IgD-negative memory B cell (primary cell): ENCODE data around the gene C1QTNF6. TPM values are rescaled to one million over a fixed set of nuclear protein-coding genes. Genes with fewer than 3 reads are reported as not detected.

Source experiments
- H3K27ac Mint-ChIP-seq, 3 donors: one replicate each; pipeline ENCODE4 v1.8.0; 2020 to 2022; ENCODE audit warnings: mild to moderate bottlenecking in 3 of 3, mixed read lengths in 3 of 3, moderate library complexity in 1 of 3
- H3K27me3 Mint-ChIP-seq: one replicate; pipeline ENCODE4 v1.8.0; 2021; ENCODE audit warnings: mixed read lengths
- H3K36me3 Mint-ChIP-seq: one replicate; pipeline ENCODE4 v1.8.0; 2020; ENCODE audit warnings: mild to moderate bottlenecking, mixed read lengths
- H3K4me1 Mint-ChIP-seq, 3 donors: one replicate each; pipeline ENCODE4 v1.8.0; 2020 to 2022; ENCODE audit warnings: mixed read lengths in 3 of 3, mild to moderate bottlenecking in 1 of 3
- H3K4me3 Mint-ChIP-seq, 4 donors: one replicate each; pipeline ENCODE4 v1.8.0; 2020 to 2022; ENCODE audit warnings: mild to moderate bottlenecking in 4 of 4, mixed read lengths in 4 of 4, moderate library complexity in 3 of 4
- H3K9me3 Mint-ChIP-seq, 3 donors: one replicate each; pipeline ENCODE4 v1.8.0; 2020 to 2021; ENCODE audit warnings: mixed read lengths in 3 of 3, mild to moderate bottlenecking in 1 of 3
- polyA plus RNA-seq: library from polyadenylated mRNA; unstranded; fragments of 300-500 nt; fragmentation: Illumina TruSeq; gene quantifications from one replicate; pipeline ENCODE4 v1.2.3, GENCODE V29; 2021

The C1QTNF6 gene
- polyA plus RNA-seq, 1 donor from 2014 or later = 1.0 TPM

DNA sequence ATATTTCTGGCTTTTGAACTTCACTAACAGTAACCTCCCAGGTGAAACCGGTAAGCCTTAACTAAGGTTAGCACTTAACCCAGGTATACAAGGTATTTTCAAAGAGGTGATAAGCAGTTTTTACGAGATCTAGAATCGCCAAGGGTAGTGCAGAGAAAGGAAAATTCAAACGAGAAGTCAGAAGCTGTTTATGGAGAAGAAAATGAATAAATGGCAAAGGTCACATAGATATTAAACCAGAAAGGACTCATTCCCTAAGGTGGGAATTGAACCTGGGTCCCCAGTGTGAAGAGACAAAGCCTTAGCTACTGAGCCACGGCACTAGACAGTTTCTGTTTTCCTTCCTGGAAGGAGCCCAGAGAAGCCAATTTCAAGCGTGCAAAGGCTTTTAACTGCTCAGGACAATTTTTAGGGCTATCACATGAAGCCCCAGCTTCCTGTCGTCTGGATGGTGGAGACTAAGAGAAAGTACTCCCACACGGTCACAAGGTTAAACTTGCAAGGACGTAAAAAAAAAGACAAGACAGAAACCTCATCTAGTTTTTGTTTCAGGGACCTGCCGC, 5.7 kb upstream of the C1QTNF6 start:
- Mint-ChIP-seq H3K9me3 (no peaks in the 10 kb centered on the region), H3K27ac (peak overlapping the region in 2 of 3 donors; percentile 37 to 44), H3K36me3 (peaks cover 2% of the 10 kb centered on the region), H3K27me3 (no peaks in the 10 kb centered on the region), H3K4me3 (peak overlapping the region in 1 of 4 donors; percentile 36), H3K4me1 (peaks cover 4 to 13% (median 10%) of the 10 kb centered on the region in 3 donors)

DNA sequence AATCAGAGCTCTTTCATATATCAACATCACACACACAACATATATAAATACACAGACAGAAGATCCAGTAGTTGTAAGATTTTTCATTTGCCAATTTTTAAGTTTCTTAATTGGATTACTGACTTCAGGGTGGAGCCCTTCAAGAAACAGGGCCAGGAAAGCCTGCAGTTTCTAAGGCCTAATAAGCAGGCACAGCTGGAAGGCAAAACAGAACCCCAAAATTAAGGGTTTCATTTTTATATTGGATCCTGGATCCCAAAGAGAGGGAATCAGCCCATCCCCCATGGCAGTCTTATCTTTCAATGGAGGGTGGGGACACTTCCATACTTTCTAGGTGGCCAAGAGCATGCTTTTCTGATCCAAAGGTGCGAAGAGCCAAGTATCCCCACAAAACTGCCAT, 4.7 kb upstream of the C1QTNF6 start:
- Mint-ChIP-seq H3K36me3 (peaks cover 2% of the 10 kb centered on the region), H3K9me3 (no peaks in the 10 kb centered on the region), H3K27ac (no peak overlapping the region), H3K27me3 (no peaks in the 10 kb centered on the region), H3K4me3 (no peak overlapping the region), H3K4me1 (peaks cover 4 to 9% (median 6%) of the 10 kb centered on the region in 3 donors)

DNA sequence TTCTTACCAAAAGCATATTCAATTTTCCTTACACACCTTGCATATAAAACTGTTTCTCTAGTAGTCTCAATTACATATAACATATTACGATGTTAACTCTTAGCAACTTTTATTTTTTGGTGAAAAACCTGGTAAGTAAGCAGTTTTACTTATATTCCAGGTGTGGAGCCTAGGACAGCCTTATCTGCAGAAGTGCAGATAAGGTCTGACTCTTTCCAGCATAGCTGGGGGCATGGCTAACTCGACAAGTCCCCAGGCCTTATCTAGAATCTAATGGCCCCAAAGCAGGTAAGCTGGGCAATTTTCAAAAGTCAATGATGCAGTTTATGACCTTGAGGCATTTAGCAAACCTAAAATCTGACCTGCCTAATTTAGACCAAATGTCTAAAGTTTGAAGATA, 4.2 kb upstream of the C1QTNF6 start:
- no peaks in the 10 kb centered on the region for H3K27me3 Mint-ChIP-seq
- peaks cover 4 to 9% (median 6%) of the 10 kb centered on the region in 3 donors for H3K4me1 Mint-ChIP-seq
- H3K9me3 Mint-ChIP-seq = no peaks in the 10 kb centered on the region
- no peak overlapping the region for H3K27ac Mint-ChIP-seq
- H3K36me3 Mint-ChIP-seq = peaks cover 2% of the 10 kb centered on the region
- no peak overlapping the region for H3K4me3 Mint-ChIP-seq

DNA sequence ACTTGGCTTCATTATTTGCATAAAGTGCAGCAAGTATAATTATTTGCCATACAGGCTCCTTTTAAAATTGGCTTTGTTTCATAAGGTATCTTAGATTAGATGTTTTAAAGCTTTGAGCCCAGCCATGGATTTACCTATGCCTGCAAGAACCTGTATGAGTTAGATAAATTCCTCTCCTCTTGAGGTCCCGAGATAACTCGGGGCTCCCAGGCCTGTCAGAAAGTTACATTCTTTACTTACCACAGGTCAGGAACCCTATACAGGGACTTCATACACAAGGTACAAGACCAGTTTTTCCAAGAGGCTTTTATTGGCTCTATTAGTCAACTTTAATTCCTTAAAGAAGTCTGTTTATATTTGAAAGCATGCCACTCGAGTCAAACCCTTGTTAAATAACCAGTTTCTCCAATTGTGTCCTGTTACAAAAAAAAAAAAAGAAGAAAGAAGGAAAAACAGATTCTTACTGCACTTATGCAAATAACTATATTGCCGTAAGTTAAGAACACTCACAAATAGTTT, 2.3 kb upstream of the C1QTNF6 start:
- H3K27me3 Mint-ChIP-seq = peaks cover 1% of the 10 kb centered on the region
- H3K27ac Mint-ChIP-seq = no peak overlapping the region
- H3K4me3 Mint-ChIP-seq = no peak overlapping the region
- no peaks in the 10 kb centered on the region for H3K9me3 Mint-ChIP-seq
- H3K36me3 Mint-ChIP-seq = peaks cover 2% of the 10 kb centered on the region
- H3K4me1 Mint-ChIP-seq = peaks cover 13 to 14% (median 14%) of the 10 kb centered on the region in 3 donors

DNA sequence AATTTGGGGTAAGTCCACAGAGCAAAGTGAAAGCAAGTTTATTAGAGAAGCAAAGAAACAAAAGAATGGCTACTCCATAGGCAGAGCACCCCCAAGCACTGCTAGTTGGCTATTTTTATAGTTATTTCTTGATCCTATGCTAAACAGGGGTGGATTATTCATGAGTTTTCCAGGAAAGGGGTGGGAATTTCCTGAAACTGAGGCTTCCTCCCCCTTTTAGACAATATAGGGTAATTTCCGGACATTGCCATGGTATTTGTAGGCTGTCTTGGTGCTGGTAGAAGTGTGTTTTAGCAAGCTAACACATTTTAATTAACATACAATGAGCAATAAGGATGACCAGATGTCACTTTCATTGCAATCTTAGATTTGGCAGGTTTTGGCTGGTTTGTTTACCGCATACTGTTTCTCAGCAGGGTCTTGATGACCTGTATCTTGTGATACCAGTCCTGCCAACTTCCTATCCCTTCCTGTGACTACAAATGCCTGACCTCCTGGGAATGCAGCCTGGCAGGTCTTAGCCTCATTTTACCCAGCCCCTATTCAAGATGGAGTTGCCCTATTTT, 937 bp upstream of the C1QTNF6 start:
- H3K4me1 Mint-ChIP-seq = peaks cover 12 to 14% (median 12%) of the 10 kb centered on the region in 3 donors
- no peaks in the 10 kb centered on the region for H3K9me3 Mint-ChIP-seq

DNA sequence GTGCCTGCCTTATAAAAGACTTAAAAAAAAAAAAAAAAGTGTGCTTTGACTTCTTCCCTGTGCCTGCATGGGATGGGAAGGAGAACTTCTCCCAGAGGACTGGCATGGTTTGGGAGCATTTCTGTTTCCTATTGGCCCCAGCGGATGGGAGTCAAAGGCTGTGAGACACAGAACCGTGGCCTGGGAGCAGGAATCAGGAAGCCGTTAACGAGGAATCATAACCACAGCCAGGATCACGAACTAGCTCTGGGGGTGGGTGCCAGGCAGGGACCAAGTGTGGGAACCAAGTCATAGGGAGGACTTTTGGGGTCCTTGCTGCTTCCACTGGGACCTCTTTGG, 526 bp downstream of the C1QTNF6 start:
- Mint-ChIP-seq H3K4me3 (no peak overlapping the region), H3K27me3 (peaks cover 1% of the 10 kb centered on the region), H3K27ac (no peak overlapping the region), H3K9me3 (no peaks in the 10 kb centered on the region), H3K36me3 (peaks cover 5% of the 10 kb centered on the region), H3K4me1 (peaks cover 6 to 14% (median 9%) of the 10 kb centered on the region in 3 donors)

More for the DNA sequence above, 937 bp upstream of the C1QTNF6 start:
- Mint-ChIP-seq H3K36me3 (peaks cover 2% of the 10 kb centered on the region), H3K27me3 (peaks cover 1% of the 10 kb centered on the region), H3K4me3 (no peak overlapping the region), H3K27ac (no peak overlapping the region)

DNA sequence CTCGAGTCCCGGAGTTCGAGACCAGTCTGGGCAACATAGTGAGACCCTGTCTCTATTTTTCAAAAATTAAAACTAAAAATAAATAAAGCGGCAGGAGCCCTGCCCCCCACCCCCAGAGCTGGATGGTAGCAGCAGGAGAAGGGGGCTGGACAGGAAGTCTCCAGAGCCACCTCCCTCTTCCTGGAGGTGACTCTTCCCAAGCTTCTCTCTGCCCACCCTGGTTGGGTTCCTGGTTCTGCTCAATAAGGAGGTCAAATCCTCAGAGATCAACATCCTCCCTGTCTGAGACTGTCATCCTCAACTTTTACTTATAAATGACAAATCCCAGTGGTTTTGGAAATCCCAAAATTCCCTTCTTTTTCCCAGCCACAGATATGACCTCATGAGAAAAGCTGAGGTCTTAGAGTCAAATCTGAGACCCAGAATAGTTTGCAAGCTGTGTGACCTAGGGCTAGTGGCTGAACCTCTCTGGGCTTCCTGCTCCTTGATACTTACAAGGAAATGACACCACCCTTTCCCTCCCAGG, 987 bp downstream of the C1QTNF6 start:
- Mint-ChIP-seq H3K27ac (no peak overlapping the region), H3K4me3 (no peak overlapping the region)

DNA sequence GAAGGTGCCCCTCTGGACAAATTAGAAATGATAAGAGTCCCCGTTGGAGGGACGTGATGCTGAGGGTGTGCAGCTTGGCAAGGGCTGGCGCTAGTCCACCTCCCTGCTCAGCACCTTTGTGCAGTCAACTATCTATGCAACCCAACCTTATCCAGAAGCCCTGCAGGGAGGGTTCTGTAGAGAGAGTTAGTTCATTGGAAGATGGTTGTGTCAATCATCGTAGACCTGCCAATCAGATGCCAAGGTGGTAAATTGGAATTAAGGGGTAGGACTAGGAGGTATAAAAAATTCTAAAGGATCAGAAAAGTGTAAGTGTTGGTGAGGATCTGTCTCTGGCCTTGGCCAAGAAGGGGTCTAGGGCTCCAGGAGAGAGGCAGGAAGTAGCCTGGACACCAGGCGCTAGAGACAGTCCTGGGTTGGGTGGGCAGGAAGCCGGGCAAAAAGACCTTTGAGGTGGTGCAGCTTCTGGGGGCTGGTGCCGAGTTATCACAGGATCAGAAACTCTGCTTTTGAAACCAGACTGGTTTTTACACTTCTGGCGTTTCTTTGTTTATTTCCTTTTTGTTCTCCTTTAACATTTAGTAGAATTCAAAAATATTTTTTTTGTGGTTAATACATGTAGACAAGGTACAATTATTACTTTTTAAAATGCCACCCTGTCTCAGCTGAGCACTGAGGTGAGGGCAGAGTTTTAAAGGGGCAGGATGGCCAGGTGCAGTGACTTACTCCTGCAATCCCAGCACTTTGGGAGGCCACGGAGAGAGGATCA, 1.6 kb downstream of the C1QTNF6 start:
- Mint-ChIP-seq H3K4me1 (peaks cover 6 to 14% (median 9%) of the 10 kb centered on the region in 3 donors), H3K9me3 (no peaks in the 10 kb centered on the region), H3K27ac (peak overlapping the region in 2 of 3 donors; percentile 59 to 74), H3K36me3 (peaks cover 3% of the 10 kb centered on the region), H3K4me3 (peak overlapping the region in 1 of 4 donors; percentile 67), H3K27me3 (peaks cover 1% of the 10 kb centered on the region)

More for the DNA sequence above, 987 bp downstream of the C1QTNF6 start:
- Mint-ChIP-seq H3K4me1 (peaks cover 6 to 14% (median 9%) of the 10 kb centered on the region in 3 donors), H3K27me3 (peaks cover 1% of the 10 kb centered on the region), H3K9me3 (no peaks in the 10 kb centered on the region), H3K36me3 (peaks cover 5% of the 10 kb centered on the region)

DNA sequence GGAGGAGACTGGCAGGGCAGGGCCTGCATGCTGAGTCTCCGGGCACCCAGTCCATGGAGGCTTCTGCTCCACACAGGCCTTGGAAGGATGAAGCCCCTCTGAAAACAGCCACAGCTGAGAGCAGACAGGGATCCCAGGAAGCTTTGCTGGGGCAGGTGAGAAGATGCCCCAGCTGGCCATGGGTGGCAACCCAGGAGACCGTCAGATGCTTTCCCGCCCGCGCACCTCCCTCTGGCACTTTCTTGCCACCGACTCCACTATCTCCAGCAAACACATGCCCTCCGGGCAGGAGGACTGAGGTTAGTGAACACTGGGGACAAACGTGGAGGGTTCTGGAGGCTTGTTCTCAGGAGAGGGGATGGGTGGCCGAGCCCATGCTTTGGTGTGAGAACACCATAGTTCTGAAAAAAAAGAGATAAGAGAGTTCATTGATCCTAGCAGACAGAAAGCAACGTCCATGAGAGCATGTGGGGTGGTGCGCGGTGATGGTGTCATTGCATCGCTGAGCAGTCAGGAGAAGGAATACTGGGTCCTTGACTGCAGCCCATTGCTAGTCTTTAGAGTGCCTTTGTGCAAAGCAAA, 2.3 kb downstream of the C1QTNF6 start:
- Mint-ChIP-seq H3K9me3 (no peaks in the 10 kb centered on the region), H3K27ac (peak overlapping the region in 2 of 3 donors; percentile 39 to 59), H3K27me3 (peaks cover 1% of the 10 kb centered on the region), H3K36me3 (peaks cover 5% of the 10 kb centered on the region), H3K4me1 (peaks cover 6 to 14% (median 9%) of the 10 kb centered on the region in 3 donors), H3K4me3 (no peak overlapping the region)

DNA sequence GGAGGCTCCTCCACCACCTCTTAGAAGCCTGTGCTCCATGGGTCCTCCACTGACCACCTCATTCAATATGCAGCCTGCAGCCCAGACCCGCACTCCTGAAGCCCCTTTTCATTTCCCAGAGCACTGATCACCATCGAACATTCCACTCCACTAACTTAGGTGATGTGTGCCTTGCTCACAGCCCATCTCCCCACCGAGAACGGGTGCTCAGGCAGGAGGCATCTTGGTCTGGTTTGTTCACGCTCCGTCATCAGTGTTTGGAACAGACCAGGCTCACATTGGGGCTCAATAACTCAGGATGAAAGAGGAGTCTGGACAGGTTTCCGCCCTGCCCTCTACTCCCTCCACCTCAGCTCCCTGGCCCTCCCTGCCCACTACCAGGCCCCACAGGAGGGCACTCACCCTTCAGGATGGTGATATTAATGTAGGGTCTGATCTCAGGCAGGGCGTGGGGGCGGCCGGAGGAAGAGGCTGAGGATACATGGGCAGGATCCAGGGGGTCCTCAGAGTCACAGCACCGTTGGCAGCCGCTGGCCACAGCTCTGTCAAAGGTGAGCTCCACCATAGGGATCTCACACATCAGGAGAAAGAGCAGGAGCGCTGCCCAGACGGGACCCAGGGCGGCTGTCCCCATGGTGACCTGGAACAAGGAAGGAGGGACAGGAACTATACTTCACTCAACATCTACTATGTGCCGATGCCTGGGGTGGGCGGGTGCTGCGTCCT, 3.1 kb downstream of the C1QTNF6 start:
- Mint-ChIP-seq H3K27ac (peak overlapping the region in 2 of 3 donors; percentile 18 to 22), H3K4me1 (peaks cover 6 to 14% (median 9%) of the 10 kb centered on the region in 3 donors), H3K4me3 (no peak overlapping the region), H3K27me3 (peaks cover 1% of the 10 kb centered on the region), H3K9me3 (no peaks in the 10 kb centered on the region), H3K36me3 (peaks cover 5% of the 10 kb centered on the region)

DNA sequence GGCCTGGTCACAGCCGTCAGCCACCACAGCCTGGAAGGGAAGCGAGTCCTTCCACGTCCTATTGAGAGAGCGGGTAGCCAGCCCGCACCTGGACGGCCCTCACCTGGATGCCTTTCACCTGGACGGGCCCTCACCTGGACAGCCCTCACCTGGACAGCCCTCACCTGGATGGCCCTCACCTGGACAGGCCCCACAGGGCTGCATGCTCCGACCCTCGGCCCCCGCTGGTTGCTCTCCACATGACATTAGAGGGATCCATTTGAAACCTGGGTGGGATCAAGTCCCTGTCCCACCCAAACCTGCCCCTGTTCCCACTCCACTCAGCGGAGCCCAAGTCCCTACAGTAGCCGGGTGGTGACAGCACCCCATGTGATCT, 3.7 kb downstream of the C1QTNF6 start:
- H3K27ac Mint-ChIP-seq = no peak overlapping the region
- no peaks in the 10 kb centered on the region for H3K9me3 Mint-ChIP-seq
- H3K27me3 Mint-ChIP-seq = peaks cover 1% of the 10 kb centered on the region
- H3K4me1 Mint-ChIP-seq = peaks cover 6 to 14% (median 9%) of the 10 kb centered on the region in 3 donors
- H3K4me3 Mint-ChIP-seq = no peak overlapping the region
- peaks cover 5% of the 10 kb centered on the region for H3K36me3 Mint-ChIP-seq

DNA sequence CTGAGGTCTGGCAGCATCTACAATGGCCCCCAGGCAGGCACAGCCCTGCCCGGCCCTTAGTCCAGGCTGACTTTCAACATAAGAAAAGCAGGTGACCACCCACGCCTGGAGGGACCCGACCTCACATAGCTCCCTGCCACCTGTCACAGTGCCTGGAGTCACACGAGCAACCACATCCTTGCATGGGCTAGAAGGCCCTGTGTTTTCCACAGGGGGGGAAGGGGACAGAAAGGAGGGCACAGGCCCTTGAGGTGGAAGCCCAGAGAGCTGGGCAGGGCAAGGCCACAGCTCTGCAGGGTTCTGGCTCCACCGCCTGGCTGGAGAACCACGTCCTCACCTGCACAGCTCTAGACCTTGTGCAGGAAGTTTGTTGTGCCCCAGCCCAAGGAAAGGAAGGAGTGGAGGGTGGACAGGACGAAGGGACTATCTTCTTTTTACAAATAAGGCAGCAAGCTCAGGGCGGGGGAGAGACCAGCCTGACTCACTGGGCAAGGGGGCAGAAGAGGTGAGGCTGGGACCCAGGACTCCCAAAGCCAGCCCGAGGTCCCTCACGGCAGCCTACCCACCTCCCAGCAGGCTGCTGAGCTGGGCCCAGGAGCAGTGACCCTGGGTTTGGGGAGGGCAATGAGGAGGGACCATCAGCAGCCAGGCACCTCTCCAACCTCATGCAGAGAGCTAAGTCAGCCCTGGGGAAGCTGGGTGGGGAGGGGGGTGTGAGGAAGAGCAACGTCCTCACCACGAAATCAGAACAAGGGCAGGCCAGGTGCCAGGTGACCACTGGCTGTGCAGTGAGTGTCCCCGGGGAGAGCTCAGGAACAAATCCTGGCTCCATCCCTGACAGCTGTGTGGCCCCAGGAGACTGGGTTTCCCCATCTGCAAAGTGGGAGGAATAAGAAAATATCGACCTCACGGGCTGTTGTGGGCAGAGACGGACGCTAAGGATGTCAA, 4.3 kb downstream of the C1QTNF6 start:
- no peak overlapping the region for H3K4me3 Mint-ChIP-seq
- H3K9me3 Mint-ChIP-seq = no peaks in the 10 kb centered on the region
- H3K4me1 Mint-ChIP-seq = peaks cover 6 to 14% (median 9%) of the 10 kb centered on the region in 3 donors
- peaks cover 1% of the 10 kb centered on the region for H3K27me3 Mint-ChIP-seq
- H3K27ac Mint-ChIP-seq = no peak overlapping the region
- peaks cover 5% of the 10 kb centered on the region for H3K36me3 Mint-ChIP-seq

DNA sequence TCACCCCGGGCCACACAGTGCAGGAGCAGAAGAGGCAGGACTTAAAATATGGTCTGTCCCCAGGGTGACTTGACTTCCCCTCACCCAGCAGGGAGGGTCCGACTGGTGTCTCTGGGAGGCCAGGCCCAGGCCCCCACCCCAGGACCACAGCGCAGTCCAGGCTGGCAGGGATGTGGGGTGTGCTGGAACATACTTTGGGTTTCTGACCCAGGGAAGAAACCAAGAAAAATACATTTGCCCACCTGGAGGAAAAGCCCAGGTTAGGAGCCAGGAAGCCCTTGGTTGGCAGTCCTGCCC, 5.2 kb downstream of the C1QTNF6 start:
- peaks cover 6 to 14% (median 9%) of the 10 kb centered on the region in 3 donors for H3K4me1 Mint-ChIP-seq
- H3K27ac Mint-ChIP-seq = no peak overlapping the region
- no peaks in the 10 kb centered on the region for H3K9me3 Mint-ChIP-seq
- peaks cover 1% of the 10 kb centered on the region for H3K27me3 Mint-ChIP-seq
- no peak overlapping the region for H3K4me3 Mint-ChIP-seq
- peaks cover 5% of the 10 kb centered on the region for H3K36me3 Mint-ChIP-seq
